Gastrocnemius medialis (tissue), 4 donors: ENCODE data around the gene PRRT4.

Experiments
- POLR2A ChIP-seq, 2 donors: fragments of 450-650 bp; IDR thresholded peaks; one replicate each; pipeline ENCODE4 v1.6.1; 2017; ENCODE audit warnings: antibody characterized with exemption in 2 of 2, mild to moderate bottlenecking in 2 of 2, moderate library complexity in 2 of 2
- TF ChIP-seq, protein P1 (sequence below), 5 experiments: fragments of 450-650 bp in 3 of 5; fragments of 200-600 bp in 2 of 5; sonication (generic) in 2 of 5; IDR thresholded peaks in 4 of 5; conservative IDR thresholded peaks in 1 of 5; 1 replicate in 4 of 5; 2 replicates in 1 of 5; pipeline ENCODE4 v1.5.1; 2016 to 2019; ENCODE audit warnings: antibody characterized with exemption in 5 of 5, mild to moderate bottlenecking in 3 of 5, moderate library complexity in 3 of 5

DNA sequence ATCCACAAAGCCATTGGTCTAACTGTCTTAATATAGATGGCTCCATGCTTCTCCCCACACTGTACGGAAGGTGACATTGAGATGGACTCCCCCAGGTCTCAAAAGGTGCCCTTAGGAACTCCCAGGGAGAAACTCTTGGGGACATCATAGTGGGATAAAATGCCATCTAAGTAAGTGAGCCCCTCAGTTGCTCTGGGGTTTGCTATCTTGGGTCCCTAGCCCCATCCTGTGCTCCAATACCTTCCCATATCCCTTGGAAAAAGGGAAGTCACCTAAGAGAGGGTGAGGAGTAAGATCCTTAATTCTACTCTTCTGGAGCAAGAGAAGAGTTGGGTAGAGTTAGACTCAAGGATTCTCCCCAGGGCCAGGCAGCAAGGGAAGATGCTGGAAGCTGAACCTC lies 7.9 kb downstream of the PRRT4 start:
- TF ChIP-seq, protein P1, sequence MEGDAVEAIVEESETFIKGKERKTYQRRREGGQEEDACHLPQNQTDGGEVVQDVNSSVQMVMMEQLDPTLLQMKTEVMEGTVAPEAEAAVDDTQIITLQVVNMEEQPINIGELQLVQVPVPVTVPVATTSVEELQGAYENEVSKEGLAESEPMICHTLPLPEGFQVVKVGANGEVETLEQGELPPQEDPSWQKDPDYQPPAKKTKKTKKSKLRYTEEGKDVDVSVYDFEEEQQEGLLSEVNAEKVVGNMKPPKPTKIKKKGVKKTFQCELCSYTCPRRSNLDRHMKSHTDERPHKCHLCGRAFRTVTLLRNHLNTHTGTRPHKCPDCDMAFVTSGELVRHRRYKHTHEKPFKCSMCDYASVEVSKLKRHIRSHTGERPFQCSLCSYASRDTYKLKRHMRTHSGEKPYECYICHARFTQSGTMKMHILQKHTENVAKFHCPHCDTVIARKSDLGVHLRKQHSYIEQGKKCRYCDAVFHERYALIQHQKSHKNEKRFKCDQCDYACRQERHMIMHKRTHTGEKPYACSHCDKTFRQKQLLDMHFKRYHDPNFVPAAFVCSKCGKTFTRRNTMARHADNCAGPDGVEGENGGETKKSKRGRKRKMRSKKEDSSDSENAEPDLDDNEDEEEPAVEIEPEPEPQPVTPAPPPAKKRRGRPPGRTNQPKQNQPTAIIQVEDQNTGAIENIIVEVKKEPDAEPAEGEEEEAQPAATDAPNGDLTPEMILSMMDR (IDR thresholded peaks at IDR 0.05 in 4 of 5, conservative IDR thresholded peaks at IDR 0.05 in 1 of 5), result no peak
- TF ChIP-seq POLR2A (IDR thresholded peaks at IDR 0.05), result no peak
